ENCODE data around the gene TPCN2. TPM values are rescaled to one million over a fixed set of nuclear protein-coding genes. Genes with fewer than 3 reads are reported as not detected.

The TPCN2 gene
- total and polyA plus RNA-seq, 2 of the 4 experiments (the other 2 are of a cell fraction): 3.4 to 8.0 TPM

DNA sequence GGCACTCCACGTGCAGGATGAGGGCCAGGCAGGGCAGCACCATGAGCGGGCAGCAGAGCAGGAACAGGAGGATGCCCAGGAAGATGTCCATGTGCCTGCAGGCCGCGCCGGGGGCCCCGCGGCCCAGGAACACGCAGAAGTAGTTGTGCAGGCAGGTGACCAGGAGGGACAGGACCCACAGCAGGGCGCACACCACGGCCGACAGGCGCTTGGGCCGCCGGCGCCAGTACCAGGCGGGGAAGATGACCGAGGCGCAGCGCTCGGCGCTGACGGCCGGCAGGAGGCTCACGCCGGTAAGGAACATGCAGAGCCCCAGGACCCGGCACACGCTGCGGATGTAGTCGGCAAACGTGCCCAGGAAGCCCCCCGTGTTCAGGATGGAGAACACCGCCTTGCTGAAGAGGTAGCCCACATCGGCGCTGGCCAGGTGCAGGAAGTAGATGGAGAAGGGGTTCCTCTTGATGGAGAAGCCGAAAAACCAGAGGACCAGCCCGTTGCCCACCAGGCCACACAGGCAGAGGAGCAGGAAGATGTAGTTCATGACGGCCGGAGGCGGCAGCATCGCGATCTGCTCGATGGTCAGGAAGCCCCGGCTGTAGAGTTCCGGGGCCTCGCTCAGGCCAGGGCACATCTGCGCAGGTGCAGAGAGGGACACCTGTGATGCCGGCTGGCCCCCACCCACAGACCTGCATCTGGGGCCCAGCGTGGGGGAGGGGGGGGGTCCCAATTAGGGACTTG lies 42.9 kb upstream of the TPCN2 start:
- dilution Hi-C loops (cut with HindIII; ENCODE audit: low sequenced_read_pairs, unreplicated experiment) (no loop called here), in situ Hi-C loops (cut with MboI; ENCODE audit: low sequenced_read_pairs) (loop anchor here (5.0 kb wide), 1 partner anchor 77 kb away; no protein-coding TSS in a partner anchor), intact Hi-C loops (cut with micrococcal nuclease) (no loop called here)
- no peak overlapping the region for H2BK5ac ChIP-seq (ENCODE audit: low read depth, low read length, poor library complexity, severe bottlenecking)
- H2AK5ac ChIP-seq (ENCODE audit: low read depth, low read length): no peak overlapping the region
- 96% methylated on average over 32 of the region's 48 CpGs; no CpG with 5 or more reads in 1 of the 2 experiments for WGBS, 2 experiments (ENCODE audit: extremely low coverage in 2 of 2, insufficient read length in 1 of 2)
- peaks cover 8% of the 10 kb centered on the region for H4K20me1 ChIP-seq (ENCODE audit: insufficient read depth, low read length)
- H3K23ac ChIP-seq (ENCODE audit: low read depth, low read length): no peak overlapping the region
- ChIA-PET POLR2A (ENCODE audit: unreplicated experiment) (no interaction called here), CTCF (no interaction called here)
- H2AFZ ChIP-seq (replicated peaks; ENCODE audit: low read length, poor library complexity): no peak overlapping the region
- no peak overlapping the region for H3K18ac ChIP-seq (ENCODE audit: low read depth, low read length)
- H2AK9ac ChIP-seq (replicated peaks; ENCODE audit: low read depth, low read length, poor library complexity): no peak overlapping the region
- H3K79me1 ChIP-seq (ENCODE audit: low read depth in 1 of 2, low read length in 2 of 2): peaks cover 21 to 56% of the 10 kb centered on the region in 2 experiments
- BruUV-seq (replicated peaks): no TSS peak
- no peak overlapping the region for H3K4ac ChIP-seq (ENCODE audit: low read depth, low read length)
- no peak for ATAC-seq (ENCODE audit: low read depth)
- H3K4me1 ChIP-seq (ENCODE audit: control insufficient read depth, insufficient read depth, low read length): peaks cover 46% of the 10 kb centered on the region
- DNase-seq: no peak
- H3K9me3 ChIP-seq (ENCODE audit: control insufficient read depth, insufficient read depth, low read length): no peaks in the 10 kb centered on the region
- no peak overlapping the region for H4K5ac ChIP-seq (ENCODE audit: low read depth, low read length)
- H3K9ac ChIP-seq (ENCODE audit: low read depth, low read length): no peak overlapping the region
- no peak overlapping the region for H3K4me2 ChIP-seq (ENCODE audit: low read depth, low read length)
- H3K36me3 ChIP-seq (ENCODE audit: control insufficient read depth, insufficient read depth, low read length): peaks cover 46% of the 10 kb centered on the region
- H4K91ac ChIP-seq (ENCODE audit: insufficient read depth, low read depth, low read length): no peak overlapping the region
- H2BK120ac ChIP-seq (ENCODE audit: low read depth, low read length): no peak overlapping the region
- H3K9me1 ChIP-seq (ENCODE audit: insufficient read depth, low read length): peaks cover 25% of the 10 kb centered on the region
- H2BK20ac ChIP-seq (ENCODE audit: low read depth, low read length): no peak overlapping the region
- no peaks in the 10 kb centered on the region for H3K27me3 ChIP-seq (ENCODE audit: control insufficient read depth, insufficient read depth, low read length)
- no peak for TF ChIP-seq RCOR1 (IDR thresholded peaks at IDR 0.05; ENCODE audit: insufficient replicate concordance, low read length)
- H3K56ac ChIP-seq (ENCODE audit: extremely low read depth, insufficient read depth, low read length): no peak overlapping the region
- no peak overlapping the region for H3K4me3 ChIP-seq (ENCODE audit: insufficient read depth, low read depth, low read length)
- no peak overlapping the region for H2BK15ac ChIP-seq (ENCODE audit: low read depth, low read length)
- no peak overlapping the region for H4K8ac ChIP-seq (ENCODE audit: low read depth in 2 of 2, low read length in 2 of 2)
- H3K14ac ChIP-seq (replicated peaks; ENCODE audit: low read depth, low read length): no peak overlapping the region
- H3K27ac ChIP-seq (ENCODE audit: insufficient read depth, low read length): no peak overlapping the region

All from IMR-90 (cell line).